Endometrium (tissue), 2 donors: Measurements from ENCODE around the gene MAMDC2.
A peak's percentile ranks its signal among the peaks of the same experiment; 100 is the strongest.

Experiments used
- FAIRE-seq: peaks from 2 replicates; lab custom pipeline; 2012; peaks lifted over from hg19 to GRCh38; lab: Jason Lieb, UNC
- donor health status: control.
- donor health status: control.

Gene MAMDC2

DNA sequence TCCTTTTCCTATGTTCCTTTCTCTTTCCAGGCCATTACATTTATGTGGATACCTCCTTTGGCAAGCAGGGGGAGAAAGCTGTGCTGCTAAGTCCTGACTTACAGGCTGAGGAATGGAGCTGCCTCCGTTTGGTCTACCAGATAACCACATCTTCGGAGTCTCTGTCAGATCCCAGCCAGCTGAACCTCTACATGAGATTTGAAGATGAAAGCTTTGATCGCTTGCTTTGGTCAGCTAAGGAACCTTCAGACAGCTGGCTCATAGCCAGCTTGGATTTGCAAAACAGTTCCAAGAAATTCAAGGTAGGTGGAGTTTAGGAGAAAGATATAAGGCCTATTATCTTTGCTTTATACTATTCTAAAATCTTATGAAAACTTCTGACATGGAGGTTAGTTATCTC is 64.5 kb downstream of the MAMDC2 start:
- no peak for FAIRE-seq

DNA sequence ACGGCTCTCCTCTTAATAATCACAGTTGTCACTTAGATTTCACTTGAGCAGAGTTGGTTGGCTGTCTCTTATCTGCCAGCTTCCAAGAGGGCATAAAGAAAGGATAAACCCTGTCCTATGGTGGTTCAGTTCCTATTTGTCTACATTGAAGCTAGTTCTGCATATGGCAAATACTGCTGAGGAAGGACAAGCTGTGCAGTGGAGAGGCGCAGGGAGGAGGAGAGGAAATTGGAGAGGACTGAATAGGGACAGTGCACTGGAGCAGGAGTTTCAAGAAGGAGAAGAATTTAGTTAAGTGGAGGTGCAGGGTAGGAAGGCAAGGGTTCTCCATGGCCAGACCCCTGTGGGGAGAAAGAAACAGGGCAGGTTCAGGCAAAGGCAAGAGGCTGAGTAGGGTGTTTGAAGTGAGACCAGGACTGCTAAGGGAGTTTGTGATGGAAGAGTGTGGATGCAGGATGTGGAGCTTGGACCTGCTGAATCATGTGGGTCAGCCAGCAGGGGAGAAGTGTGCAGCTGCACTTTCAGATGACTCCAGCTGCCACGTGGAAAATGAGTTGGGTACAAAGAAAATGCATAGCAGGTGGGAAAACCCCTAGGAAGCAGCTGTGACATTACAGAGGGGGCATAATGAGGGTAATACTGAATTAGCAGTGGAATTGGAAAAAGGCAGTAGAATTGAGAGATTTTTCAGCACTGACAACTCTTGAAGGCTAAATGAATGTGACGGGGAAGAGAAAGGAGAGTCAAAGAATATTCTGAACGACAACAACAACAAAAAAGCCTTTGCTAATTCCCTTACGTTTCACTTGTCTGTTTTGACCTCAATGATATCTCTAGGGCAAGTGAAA is 66.8 kb downstream of the MAMDC2 start:
- no peak for FAIRE-seq

GRCh38 chr9:70111042-70111602 is 67.5 kb downstream of the MAMDC2 start:
- FAIRE-seq = no peak

GRCh38 chr9:70111641-70112236 is 68.1 kb downstream of the MAMDC2 start:
- no peak for FAIRE-seq

GRCh38 chr9:70112981-70113380 is 69.3 kb downstream of the MAMDC2 start:
- FAIRE-seq = no peak

DNA sequence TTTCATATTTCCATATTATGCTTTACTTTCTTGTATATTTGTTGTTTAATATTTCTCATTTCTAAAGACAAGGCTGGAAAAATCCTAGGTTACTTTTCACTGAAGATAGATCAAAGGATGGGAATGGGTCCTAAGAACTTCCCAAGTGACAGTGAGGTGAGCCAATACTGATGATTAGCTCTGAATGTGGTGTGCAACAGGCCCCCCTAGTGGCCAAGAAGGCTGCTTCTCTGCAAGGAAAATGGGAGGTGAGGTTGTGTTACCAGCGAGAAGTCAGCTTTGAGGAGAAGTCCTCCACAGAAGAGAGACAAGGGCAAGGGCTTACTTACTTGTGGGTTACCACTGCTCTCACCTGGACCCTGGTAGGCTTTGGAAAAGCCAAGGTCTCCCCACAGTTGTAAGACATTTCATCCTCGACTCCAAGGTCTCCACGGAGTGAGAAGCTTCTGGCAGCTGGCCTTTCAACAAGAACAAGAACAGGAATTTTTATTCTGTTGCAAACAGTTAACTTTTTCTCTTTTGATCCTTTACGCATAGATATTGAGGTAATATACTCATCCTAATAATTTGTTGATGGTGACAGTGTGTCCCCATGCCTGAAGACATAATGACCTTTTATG is 69.9 kb downstream of the MAMDC2 start:
- peak; percentile 21 for FAIRE-seq

DNA sequence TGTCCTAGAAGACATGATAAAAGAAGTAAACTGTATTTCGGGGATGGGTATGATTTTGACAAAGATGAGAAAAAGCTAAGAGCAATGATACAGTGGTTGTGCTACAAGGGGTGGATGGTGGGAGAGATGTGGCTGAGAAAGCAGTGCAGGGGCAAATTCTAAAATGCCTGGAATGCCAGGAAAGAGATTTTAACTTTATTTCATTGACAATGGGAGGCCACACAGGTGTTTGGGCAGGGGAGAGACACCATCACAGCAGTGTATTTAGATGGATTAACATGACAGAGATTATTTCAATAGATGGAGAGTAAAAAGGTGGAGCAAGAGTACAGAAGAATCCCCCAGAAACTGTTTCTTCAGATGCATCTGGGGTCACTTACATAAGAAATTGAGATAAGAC is 71.2 kb downstream of the MAMDC2 start:
- FAIRE-seq = no peak

GRCh38 chr9:70117835-70118319 is 74.2 kb downstream of the MAMDC2 start:
- no peak for FAIRE-seq

GRCh38 chr9:70119786-70120185 is 76.1 kb downstream of the MAMDC2 start:
- FAIRE-seq = no peak

GRCh38 chr9:70120834-70121510 is 77.3 kb downstream of the MAMDC2 start:
- no peak for FAIRE-seq

DNA sequence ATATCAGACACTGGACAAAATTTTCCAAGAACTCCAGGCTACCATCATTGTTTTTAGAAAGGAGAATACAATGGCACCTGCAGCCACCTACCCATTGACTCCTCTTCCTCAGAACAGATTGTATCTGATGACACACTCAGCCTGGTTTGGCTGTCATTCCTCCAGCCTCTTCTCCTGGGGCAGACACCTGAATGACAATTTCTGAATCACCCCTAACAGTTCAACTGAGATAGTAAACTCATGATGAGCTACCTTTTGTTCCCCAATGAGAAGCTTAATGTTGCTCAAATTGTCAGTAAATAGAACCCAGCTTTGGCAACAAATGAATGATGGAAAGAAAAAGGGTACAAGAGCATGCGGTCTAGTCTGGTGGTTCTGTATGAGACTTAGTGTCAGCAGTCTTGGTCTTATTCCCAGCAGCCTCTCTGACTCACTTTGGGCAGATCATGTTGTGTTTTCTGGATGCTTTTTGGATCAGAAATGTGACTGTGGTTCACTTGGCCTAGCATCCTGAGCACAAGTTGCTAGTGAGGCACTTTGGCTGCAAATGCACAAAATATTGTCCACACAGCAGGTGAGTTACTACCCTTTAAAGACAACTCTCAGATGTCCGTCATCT is 78.3 kb downstream of the MAMDC2 start:
- FAIRE-seq = no peak

- FAIRE-seq = no peak
Measured at GRCh38 chr9:70123695-70124094, 80.0 kb downstream of the MAMDC2 start.

- FAIRE-seq = no peak
Measured at GRCh38 chr9:70125621-70126263, 82.1 kb downstream of the MAMDC2 start.

DNA sequence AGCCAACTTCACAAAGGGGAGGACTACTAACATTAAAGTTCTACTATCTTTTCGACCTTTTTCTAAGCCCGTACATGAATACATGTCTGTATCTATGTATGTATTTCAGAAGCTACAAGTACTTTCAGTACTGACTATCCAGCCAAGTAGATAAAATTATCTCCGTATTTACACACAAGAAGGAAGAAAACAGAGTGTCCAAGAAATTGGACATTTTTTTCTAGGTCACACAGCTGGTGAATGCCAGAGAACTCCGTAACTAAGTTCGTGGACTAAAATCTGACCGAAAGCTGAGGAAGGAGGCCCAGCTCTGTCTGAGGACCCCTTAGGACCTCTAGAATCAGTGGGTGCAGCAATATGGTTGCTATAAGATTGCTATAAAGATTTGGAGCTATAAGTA is 83.4 kb downstream of the MAMDC2 start:
- FAIRE-seq = no peak

GRCh38 chr9:70127540-70128416 is 84.1 kb downstream of the MAMDC2 start:
- no peak for FAIRE-seq

- FAIRE-seq = no peak
Measured at GRCh38 chr9:70130266-70130665, 86.6 kb downstream of the MAMDC2 start.

- no peak for FAIRE-seq
Measured at GRCh38 chr9:70131296-70131695, 87.6 kb downstream of the MAMDC2 start.

DNA sequence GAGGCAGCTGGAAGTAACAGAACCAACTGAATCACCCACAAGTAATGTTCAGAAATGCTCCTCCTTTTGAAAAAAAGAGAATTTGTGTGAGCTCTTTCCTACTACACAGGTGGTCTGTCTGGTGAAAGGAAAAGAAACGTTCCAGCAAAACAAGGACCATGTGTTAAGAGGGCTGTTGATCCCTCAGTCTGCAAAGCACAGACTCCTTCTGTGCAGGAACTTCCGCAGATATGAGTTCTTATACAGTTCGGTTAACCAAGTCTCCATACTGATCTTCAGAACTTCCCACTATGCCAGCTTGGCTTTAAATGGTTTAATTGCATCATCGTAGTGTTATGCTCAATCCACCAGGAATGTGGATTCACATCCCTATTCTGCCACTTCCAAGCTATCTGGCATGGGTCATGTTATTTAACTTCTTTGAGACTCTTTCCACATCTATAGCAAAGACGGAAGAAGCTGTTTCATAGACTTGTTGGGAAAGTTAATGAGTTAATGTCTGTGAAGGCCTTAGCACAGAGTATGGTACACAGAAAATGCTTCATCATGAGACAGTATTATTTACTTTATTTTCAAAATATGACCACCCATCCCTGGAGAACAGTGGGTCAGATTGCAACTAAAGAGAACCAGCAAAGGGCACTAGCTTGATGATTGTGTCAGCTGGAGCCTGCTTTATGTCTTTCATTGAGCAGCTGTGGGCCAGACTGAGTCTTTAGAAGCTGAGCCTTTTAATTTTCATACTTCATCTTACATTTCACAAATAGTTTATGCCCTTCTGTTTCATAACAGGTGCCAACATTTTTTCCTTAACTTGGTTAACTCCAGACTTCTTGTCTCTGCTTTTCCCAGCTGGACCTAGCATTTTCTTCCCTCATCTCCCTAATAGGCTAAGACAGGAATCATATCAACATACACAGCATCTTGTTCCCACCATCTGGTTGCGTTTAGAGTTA is 89.9 kb downstream of the MAMDC2 start:
- no peak for FAIRE-seq

DNA sequence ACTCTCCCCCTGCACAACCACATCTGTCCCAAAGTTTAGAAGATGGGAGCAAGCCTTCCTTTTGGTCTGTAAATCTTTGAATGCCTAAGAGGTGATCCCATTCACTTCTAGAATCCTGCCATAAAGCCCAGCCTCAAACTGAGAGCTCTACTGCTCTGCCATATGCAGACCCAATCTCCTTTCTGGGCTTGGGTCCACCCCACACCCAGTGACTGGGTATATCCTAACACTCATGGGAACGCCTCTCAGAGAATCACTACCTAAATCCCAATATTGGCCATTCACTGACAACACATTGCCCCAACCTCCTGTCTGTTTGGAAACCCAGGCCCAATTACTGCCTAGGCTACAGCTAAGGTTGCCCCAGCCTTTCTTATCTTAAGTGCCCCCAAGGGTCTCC is 90.7 kb downstream of the MAMDC2 start:
- FAIRE-seq = no peak
